Subcutaneous adipose tissue (tissue), 4 donors: ENCODE measurements around the gene CIITA. TPM values are rescaled to one million over a fixed set of nuclear protein-coding genes. Genes with fewer than 3 reads are reported as not detected.

Source experiments
- total RNA-seq, 4 donors: library from RNA; depleted of rRNA; stranded (reverse); fragments of >200 nt; gene quantifications; one replicate each; pipeline ENCODE4 v1.1.0, GENCODE V29; 2016
- TF ChIP-seq, protein P1 (sequence below): fragments of 450-650 bp; IDR thresholded peaks from one replicate; pipeline ENCODE4 v1.5.1; 2016; ENCODE audit warnings: low read depth, mild to moderate bottlenecking, control low read depth, antibody characterized with exemption, moderate library complexity

The CIITA gene
- total RNA-seq, 4 donors from 2014 or later, result 2.8 to 65.0 (median 13.5) TPM

DNA sequence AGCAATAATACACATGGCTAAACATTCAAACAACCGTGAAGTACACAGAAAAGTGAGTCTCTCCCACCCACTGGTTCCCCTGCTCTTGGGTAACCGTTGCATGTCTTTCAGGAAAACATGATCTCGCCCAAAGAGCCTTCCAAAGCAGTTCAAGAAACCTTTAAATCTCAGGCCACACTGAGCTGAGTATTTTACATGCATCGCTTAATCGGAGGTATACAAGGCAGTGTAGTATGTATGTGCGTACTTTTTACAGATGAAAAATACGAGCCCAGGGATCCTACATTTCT, 66.0 kb downstream of the CIITA start:
- TF ChIP-seq, protein P1, sequence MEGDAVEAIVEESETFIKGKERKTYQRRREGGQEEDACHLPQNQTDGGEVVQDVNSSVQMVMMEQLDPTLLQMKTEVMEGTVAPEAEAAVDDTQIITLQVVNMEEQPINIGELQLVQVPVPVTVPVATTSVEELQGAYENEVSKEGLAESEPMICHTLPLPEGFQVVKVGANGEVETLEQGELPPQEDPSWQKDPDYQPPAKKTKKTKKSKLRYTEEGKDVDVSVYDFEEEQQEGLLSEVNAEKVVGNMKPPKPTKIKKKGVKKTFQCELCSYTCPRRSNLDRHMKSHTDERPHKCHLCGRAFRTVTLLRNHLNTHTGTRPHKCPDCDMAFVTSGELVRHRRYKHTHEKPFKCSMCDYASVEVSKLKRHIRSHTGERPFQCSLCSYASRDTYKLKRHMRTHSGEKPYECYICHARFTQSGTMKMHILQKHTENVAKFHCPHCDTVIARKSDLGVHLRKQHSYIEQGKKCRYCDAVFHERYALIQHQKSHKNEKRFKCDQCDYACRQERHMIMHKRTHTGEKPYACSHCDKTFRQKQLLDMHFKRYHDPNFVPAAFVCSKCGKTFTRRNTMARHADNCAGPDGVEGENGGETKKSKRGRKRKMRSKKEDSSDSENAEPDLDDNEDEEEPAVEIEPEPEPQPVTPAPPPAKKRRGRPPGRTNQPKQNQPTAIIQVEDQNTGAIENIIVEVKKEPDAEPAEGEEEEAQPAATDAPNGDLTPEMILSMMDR, result no peak

DNA sequence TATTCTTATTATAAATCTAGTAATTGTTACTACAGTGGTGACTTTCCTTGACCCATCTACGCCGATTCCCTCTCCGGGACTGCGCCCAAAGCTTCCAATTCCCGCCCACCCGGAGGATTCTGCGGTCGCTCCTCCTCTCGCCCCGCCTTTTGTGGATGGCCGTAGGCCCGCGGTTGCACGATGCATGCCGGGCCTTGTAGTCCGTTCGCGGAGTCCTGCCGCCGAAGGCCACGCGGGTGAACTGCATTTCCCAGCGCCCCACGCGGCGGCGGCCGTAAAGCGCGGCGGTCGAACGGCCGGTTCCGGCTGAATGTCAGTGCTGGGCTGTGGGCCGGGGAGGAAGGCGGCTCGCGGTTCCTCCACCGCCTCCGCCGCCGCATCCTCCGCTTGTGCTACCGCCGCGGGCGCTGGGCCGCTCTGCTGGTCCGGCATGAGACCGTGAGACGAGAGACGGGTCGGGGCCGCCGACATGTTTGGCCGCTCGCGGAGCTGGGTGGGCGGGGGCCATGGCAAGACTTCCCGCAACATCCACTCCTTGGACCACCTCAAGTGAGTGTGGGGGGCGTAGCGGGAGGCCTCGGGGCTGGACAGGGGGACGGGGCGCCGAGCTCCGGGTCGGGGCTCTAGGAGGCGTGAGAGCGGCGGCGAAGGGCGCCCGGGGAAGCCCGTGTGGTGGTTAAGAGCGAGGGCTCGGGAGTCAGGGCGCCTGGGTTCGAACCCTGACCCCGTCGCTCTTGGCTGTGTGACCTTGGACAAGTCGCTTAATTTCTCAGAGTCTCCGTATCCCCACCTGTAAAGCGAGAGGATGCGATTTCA, 67.5 kb downstream of the CIITA start, which contains the start of gene CLEC16A:
Gene CLEC16A (plus strand): TSS at position 316 of the 816 bp plus-strand sequence. CDS start 154 bp downstream, at position 470.
- TF ChIP-seq, protein P1, result no peak

DNA sequence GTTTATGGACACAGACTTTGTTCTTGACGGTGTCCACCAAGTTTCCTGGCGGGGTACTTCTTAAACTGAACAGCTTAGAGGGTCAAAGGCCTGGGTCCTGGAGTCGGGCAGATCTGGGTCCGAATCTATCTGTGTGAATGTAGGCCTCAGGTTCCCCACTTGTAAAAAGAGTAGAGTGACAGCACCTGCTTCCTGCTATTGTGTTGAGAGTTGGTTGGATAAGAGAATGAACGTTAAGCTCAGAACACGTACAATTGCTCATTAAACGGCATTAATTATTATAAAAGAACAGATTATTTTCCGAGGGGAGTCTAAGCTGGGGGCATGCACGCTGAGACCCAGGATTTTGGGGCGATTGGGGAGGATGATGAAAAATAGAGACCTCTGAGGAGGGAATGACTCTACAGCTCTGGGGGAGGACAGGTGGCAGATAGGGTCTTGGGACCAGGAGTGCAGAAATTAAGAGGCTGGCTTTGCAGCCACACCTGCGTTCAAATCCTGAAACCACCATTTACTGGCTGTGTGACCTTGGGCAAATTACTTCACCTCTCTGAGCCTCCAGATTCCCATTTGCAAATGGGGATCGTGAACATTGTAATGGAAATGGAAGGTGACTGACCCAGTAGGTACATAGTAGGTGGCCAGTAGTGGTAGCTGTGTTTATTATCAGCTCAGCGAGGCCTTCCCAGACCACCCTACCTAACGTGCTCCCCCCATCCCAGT, 68.2 kb downstream of the CIITA start:
- TF ChIP-seq, protein P1, result no peak

DNA sequence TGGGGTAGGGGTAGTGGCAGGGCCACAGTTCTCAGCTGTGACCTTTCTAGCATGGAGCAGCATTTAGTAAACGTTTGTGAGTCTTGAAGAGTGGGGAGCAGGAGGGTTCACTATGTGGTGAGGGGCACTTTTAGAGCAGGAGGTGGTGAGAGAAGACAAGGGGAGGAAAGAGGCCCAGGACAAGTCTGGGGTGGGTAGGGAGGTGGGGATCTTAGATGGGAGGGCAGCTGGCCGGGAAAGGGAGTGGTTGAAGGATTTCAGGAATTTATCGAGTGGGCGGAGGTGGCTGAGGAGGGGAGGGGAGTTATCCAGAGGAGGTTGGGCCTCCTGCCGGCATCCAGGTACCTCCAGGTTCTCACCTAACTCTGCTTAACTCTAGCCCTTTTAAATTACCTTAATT, 69.3 kb downstream of the CIITA start:
- TF ChIP-seq, protein P1, result no peak

DNA sequence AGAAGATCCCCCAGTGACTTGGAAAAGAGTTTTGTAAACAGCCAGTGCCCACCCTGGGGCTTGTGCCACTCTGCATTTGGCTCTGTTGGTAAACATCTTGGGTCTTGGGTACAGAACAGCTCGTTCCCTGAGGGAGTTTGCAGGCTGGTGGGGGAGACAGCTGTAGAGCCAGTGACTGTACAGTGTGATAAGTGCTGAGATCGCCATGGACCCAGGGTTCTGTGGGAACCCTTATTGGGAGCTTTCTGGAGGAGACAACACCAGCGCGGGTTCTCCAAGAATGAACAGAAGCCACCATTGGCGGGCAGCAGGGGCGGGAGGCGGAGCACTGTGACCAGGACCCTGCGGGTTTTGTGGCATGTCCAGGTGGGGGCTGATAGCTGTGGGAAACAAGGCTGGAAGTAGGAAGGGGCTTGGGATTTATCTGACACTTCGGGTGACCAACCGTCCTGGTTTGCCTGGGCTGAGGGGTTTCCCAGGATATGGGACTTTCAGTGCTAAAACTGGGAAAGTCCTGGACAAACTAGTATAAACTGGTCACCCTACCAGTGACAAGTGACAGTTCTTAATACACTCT, 70.3 kb downstream of the CIITA start:
- TF ChIP-seq, protein P1, result no peak

DNA sequence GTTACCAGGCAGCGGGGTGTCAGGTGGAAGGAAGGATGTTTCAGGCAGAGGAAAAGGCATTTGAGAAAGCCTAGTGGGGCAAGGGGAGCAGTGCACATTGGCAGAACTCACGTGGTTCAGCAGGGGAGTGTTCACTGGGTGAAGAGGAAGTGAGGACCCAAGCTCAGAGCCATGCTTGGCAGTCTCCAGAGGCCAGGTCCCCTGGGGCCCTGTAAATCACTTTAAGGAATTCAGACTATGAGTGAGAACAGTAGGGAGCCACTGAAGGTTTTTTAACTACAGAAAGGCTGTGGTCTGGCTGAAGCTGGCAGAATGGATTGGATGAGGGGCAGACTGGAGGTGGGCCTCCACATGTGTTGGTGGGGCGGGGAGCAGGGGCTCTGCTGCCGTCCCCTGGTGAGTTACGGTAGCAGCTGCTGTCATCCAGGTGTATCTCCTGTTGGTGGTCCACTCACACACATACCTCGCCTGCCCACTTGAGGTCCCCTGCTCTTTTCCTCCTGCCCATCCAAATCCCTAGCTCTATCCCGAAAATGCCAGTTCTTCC, 72.5 kb downstream of the CIITA start:
- TF ChIP-seq, protein P1, result no peak

DNA sequence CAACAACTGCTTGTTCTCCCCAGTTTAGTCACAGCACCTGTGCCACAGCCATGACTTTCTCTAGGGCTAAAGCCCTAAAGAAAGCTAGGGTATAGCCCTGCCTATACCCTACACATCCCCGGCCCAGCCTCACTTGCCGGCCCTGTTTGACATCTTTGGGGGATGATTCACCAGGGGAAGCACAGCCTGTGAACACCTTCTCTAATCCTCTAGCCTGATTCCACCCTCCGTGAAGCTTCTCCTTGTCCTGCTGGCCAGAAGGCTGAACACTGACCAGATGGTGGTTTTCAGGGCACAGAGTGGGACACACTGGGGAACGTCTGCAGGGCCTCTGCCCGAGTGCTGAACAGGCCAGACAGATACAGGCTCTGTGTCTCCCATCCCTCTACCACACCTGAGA, 73.4 kb downstream of the CIITA start:
- TF ChIP-seq, protein P1, result no peak
